HCT116 (cell line): Measurements from ENCODE around the gene HSPB8. TPM values are rescaled to one million over a fixed set of nuclear protein-coding genes. Genes with fewer than 3 reads are reported as not detected.

ENCODE experiments used
- ATAC-seq: fragments of 200-7000 bp; cut with Tn5 transposase; 2 replicates; pipeline ENCODE4 v1.9.1; 2020; ENCODE audit warnings: mild to moderate bottlenecking, moderate library complexity
- BruUV-seq: library from RNA; stranded (reverse); fragments of 400-500 nt; replicated peaks from 2 replicates; lab custom pipeline; 2021; lab: Mats Ljungman, UMichigan
- CTCF ChIA-PET: fragments of 300-600 bp; sonication (Branson Sonifier 250); formaldehyde crosslinking; loops from one replicate; lab custom pipeline; 2021; ENCODE audit warnings: antibody characterized with exemption; lab: Charles Lee
- POLR2A ChIA-PET: fragments of 300-600, 350-600 bp; sonication (Branson Sonifier 250); formaldehyde crosslinking; loops from one replicate; lab custom pipeline; 2021; ENCODE audit warnings: antibody characterized with exemption; lab: Charles Lee
- RAD21 ChIA-PET, 2 experiments: fragments of 300-600 bp; sonication (Branson Sonifier 250); formaldehyde crosslinking; loops; one replicate each; lab custom pipeline; 2023; ENCODE audit warnings: low total read pairs in 2 of 2; ENCODE audit not compliant: uncharacterized antibody in 2 of 2, unreplicated experiment in 2 of 2, low non-redundant PET in 1 of 2; lab: Charles Lee
- DNase-seq: peaks from one replicate; pipeline ENCODE4 v3.0.0-alpha.2; 2010; ENCODE audit warnings: low read depth, low spot score
- H2AFZ ChIP-seq: fragments of 200-600 bp; shearing (Covaris generic), sonication (generic); 2 replicates; pipeline ENCODE4 v1.6.1; 2017; ENCODE audit warnings: low read depth, mixed run types, mixed read lengths, antibody characterized with exemption, low read length; ENCODE audit not compliant: poor library complexity, severe bottlenecking
- H3K27ac ChIP-seq: 2 replicates; pipeline ENCODE4 v1.5.1; 2012; ENCODE audit warnings: low read depth, low read length
- H3K27me3 ChIP-seq: fragments of 200-600 bp; sonication (generic); 2 replicates; pipeline ENCODE4 v1.6.1; 2016; ENCODE audit warnings: mixed run types, low read length, mixed read lengths; ENCODE audit not compliant: insufficient read depth
- H3K36me3 ChIP-seq, 2 experiments: fragments of 200-500 bp in 1 of 2; fragments of 200-600 bp in 1 of 2; sonication (Bioruptor generic) in 1 of 2; sonication (generic) in 1 of 2; 2 replicates each; pipeline versions ENCODE4 v1.5.1 to v1.6.1; 2014 to 2016; ENCODE audit warnings: low read length in 2 of 2, inconsistent platforms in 1 of 2, mixed read lengths in 1 of 2, mixed run types in 1 of 2; ENCODE audit not compliant: insufficient read depth in 2 of 2, control insufficient read depth in 1 of 2
- H3K4me1 ChIP-seq, 2 experiments: fragments of 200-600 bp in 1 of 2; sonication (generic) in 1 of 2; 2 replicates each; pipeline versions ENCODE4 v1.5.1 to v1.6.1; 2012 to 2017; ENCODE audit warnings: low read length in 2 of 2, inconsistent platforms in 1 of 2, mild to moderate bottlenecking in 1 of 2, mixed read lengths in 1 of 2, mixed run types in 1 of 2, moderate library complexity in 1 of 2; ENCODE audit not compliant: insufficient read depth in 2 of 2, control insufficient read depth in 1 of 2
- H3K4me2 ChIP-seq: fragments of 200-600 bp; sonication (generic); 2 replicates; pipeline ENCODE4 v1.6.1; 2017; ENCODE audit warnings: mixed run types, low read length, mixed read lengths
- H3K4me3 ChIP-seq, 2 experiments: fragments of 200-600 bp in 1 of 2; sonication (generic) in 1 of 2; replicated peaks in 1 of 2; 2 replicates each; pipeline ENCODE4 v1.5.1; 2011 to 2016; ENCODE audit warnings: low read length in 2 of 2, control low read depth in 1 of 2, low read depth in 1 of 2, mild to moderate bottlenecking in 1 of 2, mixed read lengths in 1 of 2, mixed run types in 1 of 2
- H3K79me2 ChIP-seq: fragments of 200-600 bp; sonication (generic); 2 replicates; pipeline ENCODE4 v1.6.1; 2017; ENCODE audit warnings: mild to moderate bottlenecking, mixed run types, low read length, moderate library complexity, mixed read lengths; ENCODE audit not compliant: insufficient read depth
- H3K9ac ChIP-seq: fragments of 200-600 bp; sonication (generic); 2 replicates; pipeline ENCODE4 v1.6.1; 2016; ENCODE audit warnings: low read length, mixed read lengths
- H3K9me2 ChIP-seq: fragments of 200-600 bp; sonication (generic), shearing (Covaris generic); 2 replicates; pipeline ENCODE4 v1.6.1; 2017; ENCODE audit warnings: mixed run types, mild to moderate bottlenecking, moderate library complexity; ENCODE audit not compliant: insufficient read depth
- H3K9me3 ChIP-seq, 2 experiments: fragments of 200-500 bp in 1 of 2; fragments of 200-600 bp in 1 of 2; sonication (Bioruptor generic) in 1 of 2; sonication (generic) in 1 of 2; 2 replicates each; pipeline ENCODE4 v1.6.1; 2014 to 2017; ENCODE audit warnings: low read length in 2 of 2, mixed read lengths in 2 of 2, inconsistent platforms in 1 of 2, low read depth in 1 of 2, mild to moderate bottlenecking in 1 of 2, mixed run types in 1 of 2, moderate library complexity in 1 of 2; ENCODE audit not compliant: control insufficient read depth in 1 of 2, insufficient read depth in 1 of 2
- H4K20me1 ChIP-seq: fragments of 200-600 bp; sonication (generic), shearing (Covaris generic); 2 replicates; pipeline ENCODE4 v1.6.1; 2017; ENCODE audit warnings: mixed run types, mild to moderate bottlenecking, moderate library complexity; ENCODE audit not compliant: insufficient read depth
- CBX3 ChIP-seq: IDR thresholded peaks from 2 replicates; pipeline ENCODE4 v1.6.1; 2012; ENCODE audit warnings: low read depth
- CEBPB ChIP-seq: IDR thresholded peaks from 2 replicates; pipeline ENCODE4 v1.6.1; 2012; ENCODE audit warnings: low read depth
- CTCF ChIP-seq, 3 experiments: fragments of 200-600 bp in 1 of 3; sonication (generic) in 1 of 3; IDR thresholded peaks in 2 of 3; conservative IDR thresholded peaks in 1 of 3; 2 replicates each; pipeline ENCODE4 v1.5.1; 2012 to 2017; ENCODE audit warnings: low read depth in 2 of 3, low read length in 2 of 3, antibody characterized with exemption in 1 of 3, borderline replicate concordance in 1 of 3, control low read depth in 1 of 3, mild to moderate bottlenecking in 1 of 3, mixed read lengths in 1 of 3, mixed run types in 1 of 3, moderate library complexity in 1 of 3; ENCODE audit not compliant: insufficient read depth in 1 of 3
- ELF1 ChIP-seq: IDR thresholded peaks from 2 replicates; pipeline ENCODE4 v1.6.1; 2012; ENCODE audit warnings: low read depth, borderline replicate concordance
- EZH2 ChIP-seq: fragments of 200-600 bp; sonication (generic); IDR thresholded peaks from 2 replicates; pipeline ENCODE4 v1.6.1; 2017; ENCODE audit warnings: antibody characterized with exemption, mixed run types
- EZH2phosphoT487 ChIP-seq: fragments of 200-600 bp; IDR thresholded peaks from 2 replicates; pipeline ENCODE4 v1.6.1; 2018; ENCODE audit warnings: antibody characterized with exemption, borderline replicate concordance
- MAX ChIP-seq: IDR thresholded peaks from 2 replicates; pipeline ENCODE4 v1.6.1; 2012
- POLR2AphosphoS5 ChIP-seq: IDR thresholded peaks from 2 replicates; pipeline ENCODE4 v1.6.1; 2011; ENCODE audit warnings: mild to moderate bottlenecking, low read depth, low read length, moderate library complexity
- SP1 ChIP-seq: IDR thresholded peaks from 2 replicates; pipeline ENCODE4 v1.6.1; 2012; ENCODE audit warnings: low read depth
- SRF ChIP-seq: IDR thresholded peaks from 2 replicates; pipeline ENCODE4 v1.6.1; 2012; ENCODE audit warnings: low read depth
- YY1 ChIP-seq: IDR thresholded peaks from 2 replicates; pipeline ENCODE4 v1.6.1; 2011; ENCODE audit warnings: low read length, low read depth, moderate library complexity, mild to moderate bottlenecking; ENCODE audit not compliant: insufficient replicate concordance; ENCODE audit errors: extremely low read depth
- ZFX ChIP-seq: fragments of 450-650 bp; IDR thresholded peaks from 2 replicates; pipeline ENCODE4 v1.6.1; 2017
- ZNF274 ChIP-seq: fragments of 200-500 bp; sonication (Bioruptor generic); IDR thresholded peaks from 2 replicates; pipeline ENCODE4 v1.6.1; 2014; ENCODE audit warnings: mild to moderate bottlenecking, low read depth, low read length, inconsistent platforms
- intact Hi-C: fragments of 100-400 bp; cut with micrococcal nuclease; formaldehyde crosslinking; loops from 2 replicates; pipeline ENCODE4 v1.10.0; 2022
- total RNA-seq: library from RNA; stranded (reverse); gene quantifications from one replicate; pipeline ENCODE4 v1.2.1, GENCODE V29; 2021; ENCODE audit not compliant: unreplicated experiment

HSPB8 gene
- total RNA-seq, 1 experiment from 2014 or later: 3.5 TPM

GRCh38 chr12:119204671-119205285, 26.0 kb downstream of the HSPB8 start:
- no peak overlapping the region for H3K4me3 ChIP-seq

DNA sequence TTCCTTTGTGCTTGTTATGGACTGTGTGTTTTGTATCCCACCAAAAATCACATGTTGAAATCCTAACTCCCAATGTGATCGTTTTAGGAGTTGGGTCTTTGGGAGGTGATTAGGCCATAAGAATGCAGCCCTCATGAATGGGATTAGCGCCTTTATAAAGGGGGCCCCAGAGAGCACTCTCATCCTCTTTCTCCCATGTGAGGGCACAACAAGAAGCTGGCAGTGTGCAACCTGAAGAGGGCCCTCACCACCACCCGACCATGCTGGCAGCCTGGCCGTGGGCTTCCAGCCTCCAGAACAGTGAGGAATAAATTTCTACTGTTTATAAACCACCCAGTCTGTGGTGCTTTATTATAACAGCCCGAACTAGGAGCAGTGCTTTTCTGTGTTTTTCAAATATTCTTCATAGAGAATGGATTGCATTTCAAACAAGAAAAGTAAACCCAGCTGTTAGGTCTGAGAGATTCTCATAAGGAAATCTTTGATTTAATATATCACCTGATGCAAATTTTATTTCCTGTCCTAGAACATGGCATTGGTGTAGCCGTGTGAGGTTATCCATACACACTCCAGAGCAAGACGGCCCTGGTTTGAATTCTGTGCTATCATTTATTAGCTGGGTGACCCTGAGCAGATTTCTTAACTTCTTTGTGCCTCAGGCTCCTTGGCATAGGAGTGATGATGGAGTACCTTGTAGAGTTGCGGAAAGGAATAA, 27.8 kb downstream of the HSPB8 start:
- no peak overlapping the region for H3K4me2 ChIP-seq
- H3K27me3 ChIP-seq: no peaks in the 10 kb centered on the region
- H3K9me3 ChIP-seq: no peaks in the 10 kb centered on the region
- BruUV-seq: no TSS peak
- no peaks in the 10 kb centered on the region for H3K4me1 ChIP-seq
- no peaks in the 10 kb centered on the region for H4K20me1 ChIP-seq
- ChIA-PET POLR2A (no interaction called here), CTCF (no interaction called here), RAD21 (no interaction called here)
- ATAC-seq: no peak
- H3K9me2 ChIP-seq: no peaks in the 10 kb centered on the region
- H3K9ac ChIP-seq: no peak overlapping the region
- H3K4me3 ChIP-seq: no peak overlapping the region
- no peak overlapping the region for H2AFZ ChIP-seq
- intact Hi-C loops: no loop called here
- no peak for DNase-seq
- no peaks in the 10 kb centered on the region for H3K79me2 ChIP-seq
- H3K27ac ChIP-seq: no peak overlapping the region
- H3K36me3 ChIP-seq: no peaks in the 10 kb centered on the region
- TF ChIP-seq SRF (no peak), POLR2AphosphoS5 (no peak), SP1 (no peak), CBX3 (no peak), ELF1 (no peak), EZH2phosphoT487 (no peak), YY1 (no peak), MAX (no peak), CTCF (IDR thresholded peaks at IDR 0.05 in 2 of 3, conservative IDR thresholded peaks at IDR 0.05 in 1 of 3; ENCODE audit: borderline replicate concordance in 1 of 3, insufficient read depth in 1 of 3, low read depth in 2 of 3, low read length in 2 of 3) (no peak)

More at GRCh38 chr12:119204671-119205285, 26.0 kb downstream of the HSPB8 start:
- no peak overlapping the region for H3K27ac ChIP-seq
- ChIA-PET POLR2A (no interaction called here), RAD21 (no interaction called here), CTCF (no interaction called here)
- H3K9me2 ChIP-seq: no peaks in the 10 kb centered on the region
- no peak overlapping the region for H3K4me2 ChIP-seq
- H3K4me1 ChIP-seq: no peaks in the 10 kb centered on the region
- ATAC-seq: no peak
- no peaks in the 10 kb centered on the region for H3K9me3 ChIP-seq
- DNase-seq: no peak
- no peaks in the 10 kb centered on the region for H4K20me1 ChIP-seq
- no peaks in the 10 kb centered on the region for H3K27me3 ChIP-seq
- H3K9ac ChIP-seq: no peak overlapping the region
- BruUV-seq: no TSS peak
- no peaks in the 10 kb centered on the region for H3K36me3 ChIP-seq
- H2AFZ ChIP-seq: no peak overlapping the region
- intact Hi-C loops: no loop called here
- TF ChIP-seq ZFX (no peak), ZNF274 (no peak), CBX3 (no peak), ELF1 (no peak), CEBPB (no peak), MAX (no peak), EZH2 (no peak)
- no peaks in the 10 kb centered on the region for H3K79me2 ChIP-seq
